ENCODE results near the gene BTG3.
A peak's percentile ranks its signal among the peaks of the same experiment; 100 is the strongest.

The BTG3 gene, protein sequence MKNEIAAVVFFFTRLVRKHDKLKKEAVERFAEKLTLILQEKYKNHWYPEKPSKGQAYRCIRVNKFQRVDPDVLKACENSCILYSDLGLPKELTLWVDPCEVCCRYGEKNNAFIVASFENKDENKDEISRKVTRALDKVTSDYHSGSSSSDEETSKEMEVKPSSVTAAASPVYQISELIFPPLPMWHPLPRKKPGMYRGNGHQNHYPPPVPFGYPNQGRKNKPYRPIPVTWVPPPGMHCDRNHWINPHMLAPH

DNA sequence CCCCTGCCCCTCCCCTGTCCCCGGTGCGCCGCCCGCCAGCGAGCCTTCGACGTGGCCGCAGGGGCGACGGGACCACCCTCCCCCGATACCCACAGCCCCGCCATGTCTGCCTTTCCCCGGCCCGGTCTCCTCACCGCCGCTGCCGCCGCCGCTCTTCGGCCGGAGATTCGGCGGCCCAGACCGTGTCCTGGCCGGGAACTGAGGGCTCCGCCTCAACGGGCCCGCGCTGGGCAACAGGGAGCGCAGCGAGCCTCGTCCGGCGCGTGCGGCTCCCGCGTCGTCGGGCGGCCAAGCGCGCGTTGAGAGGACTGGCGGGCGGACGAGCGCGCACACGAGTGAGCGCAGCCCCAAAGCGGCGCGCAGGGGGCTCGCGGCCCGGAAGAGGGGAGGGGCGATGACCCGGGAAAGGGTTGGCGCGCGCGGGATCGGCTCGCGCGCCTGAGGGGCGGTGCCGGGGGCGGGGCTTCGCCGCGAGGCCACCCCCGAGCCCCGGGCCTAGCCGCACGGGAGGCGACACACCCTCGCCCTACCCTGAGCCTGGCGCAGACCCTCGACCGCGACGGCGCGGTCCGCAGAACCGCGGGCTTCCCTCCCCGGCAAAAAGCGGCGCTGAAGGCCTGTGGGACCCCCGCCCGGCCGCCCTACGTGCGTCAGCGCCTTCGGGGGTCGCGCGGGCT lies at the start of gene BTG3:
Gene BTG3, minus strand, starts transcription at position 337 of the 677 bp plus-strand sequence. CDS start 3,757 bp downstream, outside the sequence.
- Histone ChIP-seq H3K27me3 (ENCODE audit: low read depth, low read length) (no peaks in the 10 kb centered on the region), H3K4me3 (ENCODE audit: low read depth in 1 of 2, low read length in 2 of 2) (peak within 1 kb of the TSS; percentile 89 to 92), H3K4me1 (ENCODE audit: control insufficient read depth in 1 of 2, insufficient read depth in 2 of 2, low read length in 2 of 2) (no peaks in the 10 kb centered on the region), H3K27ac (ENCODE audit: low read length) (peak within 1 kb of the TSS; percentile 92), H3K36me3 (ENCODE audit: control insufficient read depth in 1 of 2, insufficient read depth in 2 of 2, low read length in 2 of 2) (peaks cover 2 to 8% of the 10 kb centered on the region in 2 donors), H3K9me3 (ENCODE audit: control insufficient read depth in 1 of 2, low read length in 2 of 2) (no peaks in the 10 kb centered on the region)

DNA sequence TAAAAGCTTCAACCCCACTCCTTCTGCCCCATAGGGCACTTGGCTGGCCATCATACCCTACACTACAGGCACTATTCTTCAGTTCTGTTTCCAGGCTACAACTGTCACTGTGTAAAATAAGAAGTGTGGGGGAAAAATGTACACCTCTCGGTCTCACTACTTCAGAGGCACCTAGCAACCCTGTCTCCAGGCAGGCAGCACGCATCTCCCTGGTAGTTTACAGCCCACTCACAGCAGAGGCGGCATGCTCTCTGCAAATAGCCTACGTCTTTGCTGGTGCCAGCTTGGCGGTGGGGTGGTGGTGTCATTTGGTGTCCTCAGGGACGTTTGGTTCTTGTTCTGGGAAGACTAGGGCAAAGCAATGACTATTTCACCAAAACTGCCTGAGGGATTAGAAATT lies 48.2 kb upstream of the BTG3 start:
- H3K27me3 ChIP-seq (ENCODE audit: low read depth, low read length), result no peaks in the 10 kb centered on the region
- no peak overlapping the region for H3K27ac ChIP-seq (ENCODE audit: low read length)
- H3K4me1 ChIP-seq (ENCODE audit: control insufficient read depth in 1 of 2, insufficient read depth in 2 of 2, low read length in 2 of 2), result no peaks in the 10 kb centered on the region
- H3K4me3 ChIP-seq (ENCODE audit: low read depth in 1 of 2, low read length in 2 of 2), result no peak overlapping the region
- no peaks in the 10 kb centered on the region for H3K9me3 ChIP-seq (ENCODE audit: control insufficient read depth in 1 of 2, low read length in 2 of 2)
- H3K36me3 ChIP-seq (ENCODE audit: control insufficient read depth in 1 of 2, insufficient read depth in 2 of 2, low read length in 2 of 2), result no peaks in the 10 kb centered on the region

DNA sequence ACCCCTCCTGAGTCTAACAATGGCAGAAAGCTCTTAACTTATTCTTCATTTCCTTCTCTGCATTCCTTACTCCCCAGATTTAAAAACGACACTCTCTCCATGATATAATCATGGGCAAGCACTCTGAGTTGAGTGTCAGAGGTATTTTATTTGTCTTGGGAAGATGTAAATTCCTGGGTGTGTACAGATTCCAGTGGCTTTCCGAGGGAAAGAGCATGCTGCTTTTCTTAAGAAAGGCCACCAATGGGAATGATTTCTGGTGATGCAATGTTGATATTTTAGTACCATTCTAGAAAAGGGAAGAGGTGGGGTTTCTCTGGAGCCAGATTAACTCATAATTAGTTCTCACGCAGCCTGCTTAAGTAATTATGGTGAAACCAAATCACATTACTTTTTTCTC lies 47.8 kb upstream of the BTG3 start:
- H3K36me3 ChIP-seq (ENCODE audit: control insufficient read depth in 1 of 2, insufficient read depth in 2 of 2, low read length in 2 of 2), result no peaks in the 10 kb centered on the region
- no peaks in the 10 kb centered on the region for H3K9me3 ChIP-seq (ENCODE audit: control insufficient read depth in 1 of 2, low read length in 2 of 2)
- no peaks in the 10 kb centered on the region for H3K4me1 ChIP-seq (ENCODE audit: control insufficient read depth in 1 of 2, insufficient read depth in 2 of 2, low read length in 2 of 2)
- no peak overlapping the region for H3K4me3 ChIP-seq (ENCODE audit: low read depth in 1 of 2, low read length in 2 of 2)
- no peak overlapping the region for H3K27ac ChIP-seq (ENCODE audit: low read length)
- no peaks in the 10 kb centered on the region for H3K27me3 ChIP-seq (ENCODE audit: low read depth, low read length)

DNA sequence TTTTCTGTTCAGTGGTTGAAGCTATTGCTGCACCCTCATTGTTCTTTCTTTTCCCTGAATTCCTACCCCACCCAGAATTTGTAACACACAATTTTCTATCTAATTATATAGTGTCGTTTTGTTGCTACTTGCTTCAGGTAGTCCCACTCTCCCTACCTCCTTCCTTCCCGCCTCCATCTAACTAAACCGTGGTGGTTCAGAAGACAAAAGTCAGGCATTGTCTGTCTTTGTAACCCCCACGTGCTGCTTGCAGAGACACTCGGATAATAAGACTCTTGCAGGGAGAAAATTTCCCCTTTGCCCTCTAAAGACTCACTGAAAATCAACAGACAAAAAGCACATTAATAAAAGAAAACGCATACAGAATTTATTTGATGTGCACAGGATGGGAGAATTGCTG lies 46.2 kb upstream of the BTG3 start:
- Histone ChIP-seq H3K4me3 (ENCODE audit: low read depth in 1 of 2, low read length in 2 of 2) (no peak overlapping the region), H3K27ac (ENCODE audit: low read length) (no peak overlapping the region), H3K27me3 (ENCODE audit: low read depth, low read length) (no peaks in the 10 kb centered on the region), H3K4me1 (ENCODE audit: control insufficient read depth in 1 of 2, insufficient read depth in 2 of 2, low read length in 2 of 2) (no peaks in the 10 kb centered on the region), H3K36me3 (ENCODE audit: control insufficient read depth in 1 of 2, insufficient read depth in 2 of 2, low read length in 2 of 2) (no peaks in the 10 kb centered on the region), H3K9me3 (ENCODE audit: control insufficient read depth in 1 of 2, low read length in 2 of 2) (no peaks in the 10 kb centered on the region)

DNA sequence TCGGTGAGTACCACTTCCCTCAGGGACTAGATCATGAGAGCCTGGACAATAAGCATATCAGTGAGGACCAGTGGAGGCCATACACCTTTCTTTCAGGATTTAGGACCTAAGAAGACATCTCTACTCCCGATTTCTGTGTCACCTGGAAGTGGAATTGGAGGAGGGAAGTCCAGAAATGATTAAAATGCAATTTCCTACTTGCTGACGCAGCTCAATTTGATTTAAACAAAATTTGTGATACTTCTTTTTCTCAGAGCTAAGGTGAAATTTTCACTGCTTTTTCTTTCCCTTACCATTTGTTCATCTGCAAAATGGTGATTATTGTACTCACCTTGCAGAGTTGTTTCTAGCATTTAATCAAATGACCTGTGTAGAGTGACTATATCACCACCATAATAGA lies 38.8 kb upstream of the BTG3 start:
- H3K9me3 ChIP-seq (ENCODE audit: control insufficient read depth in 1 of 2, low read length in 2 of 2), result peaks cover 0 to 4% of the 10 kb centered on the region in 2 donors
- H3K27ac ChIP-seq (ENCODE audit: low read length), result no peak overlapping the region
- no peak overlapping the region for H3K4me3 ChIP-seq (ENCODE audit: low read depth in 1 of 2, low read length in 2 of 2)
- no peaks in the 10 kb centered on the region for H3K4me1 ChIP-seq (ENCODE audit: control insufficient read depth in 1 of 2, insufficient read depth in 2 of 2, low read length in 2 of 2)
- H3K36me3 ChIP-seq (ENCODE audit: control insufficient read depth in 1 of 2, insufficient read depth in 2 of 2, low read length in 2 of 2), result no peaks in the 10 kb centered on the region
- no peaks in the 10 kb centered on the region for H3K27me3 ChIP-seq (ENCODE audit: low read depth, low read length)

DNA sequence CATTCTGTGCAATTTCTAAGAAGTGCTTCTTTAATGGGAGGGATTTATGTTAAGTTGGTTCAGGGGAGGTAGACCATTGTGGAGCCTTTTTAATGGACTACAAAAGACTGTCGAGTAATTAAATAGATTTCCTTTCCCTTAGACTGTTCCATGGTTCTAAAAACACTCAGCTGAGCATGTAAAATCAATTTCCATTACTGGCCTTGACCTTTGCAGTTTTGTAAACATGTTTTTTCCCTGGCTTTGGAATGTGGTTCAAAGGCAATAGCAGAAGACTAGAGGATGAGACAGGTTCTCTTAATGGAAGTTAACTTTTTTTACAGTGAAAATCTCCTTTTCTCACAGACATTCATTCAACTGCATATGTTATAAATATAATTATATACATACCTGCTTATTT lies 37.6 kb upstream of the BTG3 start:
- Histone ChIP-seq H3K4me1 (ENCODE audit: control insufficient read depth in 1 of 2, insufficient read depth in 2 of 2, low read length in 2 of 2) (no peaks in the 10 kb centered on the region), H3K36me3 (ENCODE audit: control insufficient read depth in 1 of 2, insufficient read depth in 2 of 2, low read length in 2 of 2) (no peaks in the 10 kb centered on the region), H3K27me3 (ENCODE audit: low read depth, low read length) (no peaks in the 10 kb centered on the region), H3K4me3 (ENCODE audit: low read depth in 1 of 2, low read length in 2 of 2) (no peak overlapping the region), H3K9me3 (ENCODE audit: control insufficient read depth in 1 of 2, low read length in 2 of 2) (peaks cover 0 to 4% of the 10 kb centered on the region in 2 donors), H3K27ac (ENCODE audit: low read length) (no peak overlapping the region)

DNA sequence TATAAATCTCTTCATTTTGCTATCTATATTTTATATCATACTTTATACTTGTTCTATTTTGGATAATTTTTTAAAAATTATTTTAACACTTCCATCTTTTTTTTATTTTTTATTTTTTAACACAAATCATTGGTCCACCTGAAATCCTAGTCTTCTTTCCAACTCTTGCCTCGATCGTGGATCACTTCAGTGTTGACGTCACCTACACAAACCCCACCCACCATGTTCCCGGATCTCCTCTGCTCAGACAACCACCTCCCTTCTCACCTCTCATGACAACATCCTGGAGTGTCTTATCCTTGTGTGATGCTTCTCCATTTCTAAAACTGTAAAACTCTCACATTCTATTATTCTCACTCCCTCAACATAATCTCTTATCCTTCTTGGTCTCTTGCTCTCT lies 34.1 kb upstream of the BTG3 start:
- H3K36me3 ChIP-seq (ENCODE audit: control insufficient read depth in 1 of 2, insufficient read depth in 2 of 2, low read length in 2 of 2), result no peaks in the 10 kb centered on the region
- H3K27ac ChIP-seq (ENCODE audit: low read length), result no peak overlapping the region
- H3K4me1 ChIP-seq (ENCODE audit: control insufficient read depth in 1 of 2, insufficient read depth in 2 of 2, low read length in 2 of 2), result no peaks in the 10 kb centered on the region
- peaks cover 0 to 4% of the 10 kb centered on the region in 2 donors for H3K9me3 ChIP-seq (ENCODE audit: control insufficient read depth in 1 of 2, low read length in 2 of 2)
- H3K4me3 ChIP-seq (ENCODE audit: low read depth in 1 of 2, low read length in 2 of 2), result no peak overlapping the region
- H3K27me3 ChIP-seq (ENCODE audit: low read depth, low read length), result no peaks in the 10 kb centered on the region

DNA sequence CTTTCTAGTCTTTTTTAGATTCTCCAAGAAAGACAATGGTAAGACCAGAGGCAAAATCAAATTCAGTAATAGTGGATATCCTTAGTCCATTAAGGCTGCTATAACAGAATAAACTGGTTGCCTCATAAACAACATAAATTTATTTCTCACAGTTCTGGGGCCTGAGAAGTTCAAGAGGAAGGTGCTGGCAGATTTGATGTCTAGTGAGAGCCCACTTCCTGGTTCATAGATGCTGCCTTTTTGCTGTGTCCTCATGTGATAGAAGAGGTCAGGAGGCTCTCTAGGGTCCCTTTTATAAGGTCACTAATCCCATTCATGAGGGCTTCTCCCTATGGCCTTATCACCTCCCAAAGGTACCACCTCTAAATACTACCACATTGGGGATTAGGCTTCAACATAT lies 31.5 kb upstream of the BTG3 start:
- no peak overlapping the region for H3K27ac ChIP-seq (ENCODE audit: low read length)
- H3K27me3 ChIP-seq (ENCODE audit: low read depth, low read length), result no peaks in the 10 kb centered on the region
- no peaks in the 10 kb centered on the region for H3K4me1 ChIP-seq (ENCODE audit: control insufficient read depth in 1 of 2, insufficient read depth in 2 of 2, low read length in 2 of 2)
- peaks cover 0 to 4% of the 10 kb centered on the region in 2 donors for H3K9me3 ChIP-seq (ENCODE audit: control insufficient read depth in 1 of 2, low read length in 2 of 2)
- H3K4me3 ChIP-seq (ENCODE audit: low read depth in 1 of 2, low read length in 2 of 2), result no peak overlapping the region
- no peaks in the 10 kb centered on the region for H3K36me3 ChIP-seq (ENCODE audit: control insufficient read depth in 1 of 2, insufficient read depth in 2 of 2, low read length in 2 of 2)

DNA sequence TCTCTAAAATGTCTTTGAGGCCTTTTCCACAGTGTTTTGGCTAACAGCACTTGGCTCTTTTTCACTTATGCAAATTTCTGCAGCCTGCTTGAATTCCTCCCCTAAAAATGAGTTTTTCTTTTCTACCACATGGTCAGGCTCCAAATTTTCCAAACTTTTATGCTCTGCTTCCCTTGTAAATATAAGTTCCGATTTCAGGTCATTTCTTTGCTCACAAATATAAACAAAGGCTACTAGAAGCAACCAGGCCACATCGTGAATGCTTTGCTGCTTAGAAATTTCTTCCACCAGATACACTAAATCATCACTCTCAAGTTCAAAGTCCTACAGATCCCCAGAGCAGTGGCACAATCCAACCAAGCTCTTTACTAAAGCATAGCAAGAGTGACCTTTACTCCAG lies 28.1 kb upstream of the BTG3 start:
- no peak overlapping the region for H3K27ac ChIP-seq (ENCODE audit: low read length)
- H3K4me3 ChIP-seq (ENCODE audit: low read depth in 1 of 2, low read length in 2 of 2), result no peak overlapping the region
- no peaks in the 10 kb centered on the region for H3K4me1 ChIP-seq (ENCODE audit: control insufficient read depth in 1 of 2, insufficient read depth in 2 of 2, low read length in 2 of 2)
- no peaks in the 10 kb centered on the region for H3K9me3 ChIP-seq (ENCODE audit: control insufficient read depth in 1 of 2, low read length in 2 of 2)
- H3K36me3 ChIP-seq (ENCODE audit: control insufficient read depth in 1 of 2, insufficient read depth in 2 of 2, low read length in 2 of 2), result no peaks in the 10 kb centered on the region
- no peaks in the 10 kb centered on the region for H3K27me3 ChIP-seq (ENCODE audit: low read depth, low read length)

DNA sequence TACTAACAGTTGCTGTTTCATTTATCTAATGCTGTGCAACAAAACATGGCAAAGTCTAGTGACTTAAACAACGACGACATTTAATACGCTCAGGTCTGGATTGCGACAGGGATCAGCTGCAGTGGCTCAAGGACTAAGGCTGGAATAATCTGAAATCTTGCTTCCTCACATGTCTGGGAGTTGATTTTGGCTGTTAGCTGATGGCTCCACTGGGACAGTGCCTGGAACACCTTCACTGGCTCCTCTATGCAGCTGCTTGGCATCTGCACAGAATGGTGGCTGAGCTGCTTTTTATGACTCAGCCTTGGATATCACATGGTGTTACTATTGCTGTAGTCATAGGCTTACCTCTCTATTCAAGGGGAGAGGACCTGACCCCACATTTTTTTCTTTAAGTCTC lies 24.0 kb upstream of the BTG3 start:
- H3K4me1 ChIP-seq (ENCODE audit: control insufficient read depth in 1 of 2, insufficient read depth in 2 of 2, low read length in 2 of 2), result no peaks in the 10 kb centered on the region

DNA sequence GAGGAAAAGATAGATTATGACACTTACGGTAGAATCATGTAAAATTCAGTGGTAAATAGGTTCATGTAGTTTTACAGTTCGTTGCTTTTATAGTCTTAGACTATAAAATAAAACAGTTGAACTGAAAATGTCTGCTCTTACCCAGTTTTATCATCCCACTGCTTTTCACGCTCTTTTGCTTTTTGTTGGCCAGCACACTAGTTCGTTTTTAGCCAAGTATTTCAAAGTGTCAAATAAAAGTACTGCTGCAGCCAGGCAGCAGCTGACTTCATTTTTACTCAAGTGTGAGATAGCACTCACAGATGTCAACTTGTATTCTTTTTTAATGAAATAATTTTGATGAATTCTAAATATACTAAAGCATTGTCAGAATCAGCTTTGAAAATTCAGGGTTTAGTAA lies 18.5 kb upstream of the BTG3 start:
- Histone ChIP-seq H3K36me3 (ENCODE audit: control insufficient read depth in 1 of 2, insufficient read depth in 2 of 2, low read length in 2 of 2) (no peaks in the 10 kb centered on the region), H3K4me1 (ENCODE audit: control insufficient read depth in 1 of 2, insufficient read depth in 2 of 2, low read length in 2 of 2) (no peaks in the 10 kb centered on the region), H3K27ac (ENCODE audit: low read length) (no peak overlapping the region), H3K27me3 (ENCODE audit: low read depth, low read length) (no peaks in the 10 kb centered on the region), H3K9me3 (ENCODE audit: control insufficient read depth in 1 of 2, low read length in 2 of 2) (no peaks in the 10 kb centered on the region), H3K4me3 (ENCODE audit: low read depth in 1 of 2, low read length in 2 of 2) (no peak overlapping the region)

More for the DNA sequence above, 24.0 kb upstream of the BTG3 start:
- no peaks in the 10 kb centered on the region for H3K36me3 ChIP-seq (ENCODE audit: control insufficient read depth in 1 of 2, insufficient read depth in 2 of 2, low read length in 2 of 2)
- H3K27ac ChIP-seq (ENCODE audit: low read length), result no peak overlapping the region
- no peaks in the 10 kb centered on the region for H3K9me3 ChIP-seq (ENCODE audit: control insufficient read depth in 1 of 2, low read length in 2 of 2)
- H3K4me3 ChIP-seq (ENCODE audit: low read depth in 1 of 2, low read length in 2 of 2), result no peak overlapping the region
- H3K27me3 ChIP-seq (ENCODE audit: low read depth, low read length), result no peaks in the 10 kb centered on the region

DNA sequence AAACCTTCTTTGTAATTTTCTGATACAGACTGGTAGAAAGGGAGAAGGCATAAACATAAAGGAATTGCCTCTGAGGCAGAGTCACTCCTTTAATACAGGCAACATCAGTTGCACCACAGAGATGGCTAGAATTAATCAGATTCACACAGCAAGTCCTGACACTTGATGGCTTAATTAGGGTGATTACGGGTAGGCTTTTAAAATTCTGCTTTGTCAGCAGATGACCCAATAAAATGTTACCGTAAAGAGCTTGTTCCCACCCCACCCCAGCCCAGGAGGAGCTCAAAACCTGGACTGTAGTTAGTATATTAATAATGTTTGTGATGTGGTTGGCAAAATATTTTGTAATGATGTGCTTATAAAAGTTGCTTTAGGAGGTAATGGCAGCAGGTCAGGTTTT lies 9.3 kb upstream of the BTG3 start:
- Histone ChIP-seq H3K27ac (ENCODE audit: low read length) (no peak overlapping the region), H3K27me3 (ENCODE audit: low read depth, low read length) (no peaks in the 10 kb centered on the region), H3K4me1 (ENCODE audit: control insufficient read depth in 1 of 2, insufficient read depth in 2 of 2, low read length in 2 of 2) (no peaks in the 10 kb centered on the region), H3K4me3 (ENCODE audit: low read depth in 1 of 2, low read length in 2 of 2) (no peak overlapping the region), H3K9me3 (ENCODE audit: control insufficient read depth in 1 of 2, low read length in 2 of 2) (no peaks in the 10 kb centered on the region), H3K36me3 (ENCODE audit: control insufficient read depth in 1 of 2, insufficient read depth in 2 of 2, low read length in 2 of 2) (no peaks in the 10 kb centered on the region)
